ENCODE results near the gene LRRC2. TPM values are rescaled to one million over a fixed set of nuclear protein-coding genes. Genes with fewer than 3 reads are reported as not detected.

Gene LRRC2
- total RNA-seq, 3 donors from 2014 or later = 1.5 to 13.8 (median 2.0) TPM

GRCh38 chr3:46559091-46559704, 6.9 kb downstream of the LRRC2 start:
- Histone ChIP-seq H3K27ac (no peak overlapping the region), H3K9me3 (no peaks in the 10 kb centered on the region), H3K4me3 (peak overlapping the region in 1 of 3 donors; percentile 54), H3K4me1 (no peaks in the 10 kb centered on the region), H3K27me3 (no peaks in the 10 kb centered on the region), H3K36me3 (no peaks in the 10 kb centered on the region)
- no peak for TF ChIP-seq POLR2A (IDR thresholded peaks at IDR 0.05)
- no peak for TF ChIP-seq POLR2AphosphoS5 (IDR thresholded peaks at IDR 0.05)
- TF ChIP-seq CTCF (IDR thresholded peaks at IDR 0.05) = no peak
- intact Hi-C loops (cut with DNase I; ENCODE audit: low total_unique reads) = no loop called here
- DNase-seq (ENCODE audit: low spot score in 2 of 2) = no peak

- H3K27ac ChIP-seq = peak overlapping the region in 1 of 2 donors; percentile 62
- intact Hi-C loops (cut with DNase I; ENCODE audit: low total_unique reads) = no loop called here
- no peak for TF ChIP-seq POLR2A (IDR thresholded peaks at IDR 0.05)
- peak in 2 of 3 donors; percentile 41 to 73 for TF ChIP-seq CTCF (IDR thresholded peaks at IDR 0.05)
- peak overlapping the region; percentile 21 to 54 (median 22) for H3K4me3 ChIP-seq
- H3K4me1 ChIP-seq = no peaks in the 10 kb centered on the region
- DNase-seq (ENCODE audit: low spot score in 2 of 2) = peak; percentile 79 to 87
- no peaks in the 10 kb centered on the region for H3K27me3 ChIP-seq
- H3K9me3 ChIP-seq = no peaks in the 10 kb centered on the region
- no peaks in the 10 kb centered on the region for H3K36me3 ChIP-seq
Measured at GRCh38 chr3:46558184-46559043, 7.7 kb downstream of the LRRC2 start.

DNA sequence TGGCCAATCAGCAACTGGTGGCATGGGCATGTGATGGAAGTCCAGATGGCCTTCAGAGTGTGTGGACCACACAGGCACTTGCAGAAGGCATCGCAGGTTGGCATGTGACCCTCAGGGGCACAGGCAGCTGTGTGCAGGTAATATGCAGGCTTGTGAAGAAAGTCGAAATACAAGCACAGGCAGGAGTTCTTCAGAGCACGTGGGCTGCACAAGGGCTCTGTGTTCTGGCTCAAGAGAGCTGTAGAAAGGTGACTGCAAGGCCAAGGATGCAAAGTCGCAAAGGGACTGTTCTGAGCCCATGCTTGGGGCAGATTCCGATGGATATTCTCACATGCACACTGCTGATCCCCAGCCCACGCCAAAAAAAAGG, 8.3 kb downstream of the LRRC2 start:
- Histone ChIP-seq H3K27me3 (no peaks in the 10 kb centered on the region), H3K27ac (peak overlapping the region in 1 of 2 donors; percentile 62), H3K9me3 (no peaks in the 10 kb centered on the region), H3K4me1 (no peaks in the 10 kb centered on the region), H3K4me3 (no peak overlapping the region), H3K36me3 (no peaks in the 10 kb centered on the region)
- intact Hi-C loops (cut with DNase I; ENCODE audit: low total_unique reads) = no loop called here
- no peak for DNase-seq (ENCODE audit: low spot score in 2 of 2)
- TF ChIP-seq POLR2A (IDR thresholded peaks at IDR 0.05) (no peak), CTCF (IDR thresholded peaks at IDR 0.05) (no peak), POLR2AphosphoS5 (IDR thresholded peaks at IDR 0.05) (no peak)

DNA sequence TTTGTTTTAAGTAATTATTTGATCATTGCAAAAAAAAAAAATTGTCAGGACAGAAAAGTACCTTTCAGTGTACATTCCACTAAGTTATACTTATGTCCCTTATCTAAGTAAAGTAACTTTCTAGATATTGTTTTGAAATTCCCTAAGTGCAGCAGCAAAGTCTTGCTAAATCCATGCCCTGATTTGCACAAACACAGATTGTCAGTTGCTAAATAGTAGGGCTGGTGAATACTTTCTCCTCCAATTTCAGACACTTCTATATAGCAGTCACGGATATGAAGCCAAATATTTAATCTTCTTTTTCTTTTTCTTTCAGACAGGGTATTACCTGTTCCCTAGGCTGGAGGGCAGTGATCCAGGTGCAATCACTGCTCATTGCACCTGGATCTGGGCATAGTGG, 12.9 kb downstream of the LRRC2 start:
- Histone ChIP-seq H3K27me3 (no peaks in the 10 kb centered on the region), H3K4me3 (no peak overlapping the region), H3K36me3 (no peaks in the 10 kb centered on the region), H3K4me1 (no peaks in the 10 kb centered on the region), H3K9me3 (no peaks in the 10 kb centered on the region), H3K27ac (no peak overlapping the region)
- intact Hi-C loops (cut with DNase I; ENCODE audit: low total_unique reads) = no loop called here
- TF ChIP-seq CTCF (IDR thresholded peaks at IDR 0.05) = no peak
- no peak for TF ChIP-seq POLR2AphosphoS5 (IDR thresholded peaks at IDR 0.05)
- TF ChIP-seq POLR2A (IDR thresholded peaks at IDR 0.05) = no peak
- no peak for DNase-seq (ENCODE audit: low spot score in 2 of 2)

- TF ChIP-seq POLR2AphosphoS5 (IDR thresholded peaks at IDR 0.05) (no peak), POLR2A (IDR thresholded peaks at IDR 0.05) (no peak)
- Histone ChIP-seq H3K4me3 (no peak overlapping the region), H3K9me3 (no peaks in the 10 kb centered on the region), H3K27ac (no peak overlapping the region), H3K4me1 (no peaks in the 10 kb centered on the region), H3K36me3 (no peaks in the 10 kb centered on the region), H3K27me3 (no peaks in the 10 kb centered on the region)
- DNase-seq (ENCODE audit: low spot score in 2 of 2) = no peak
- intact Hi-C loops (cut with DNase I; ENCODE audit: low total_unique reads) = no loop called here
Measured at GRCh38 chr3:46552538-46552937, 13.6 kb downstream of the LRRC2 start.

All from breast epithelium (tissue), 4 donors.